Neural progenitor cell (in vitro differentiated cells): ENCODE data around the gene OR1K1. TPM values are rescaled to one million over a fixed set of nuclear protein-coding genes. Genes with fewer than 3 reads are reported as not detected.

Source experiments
- DNase-seq: peaks from one replicate; pipeline ENCODE4 v3.0.0-alpha.2; 2016; ENCODE audit warnings: low spot score
- H2AFZ ChIP-seq: fragments of 200-600 bp; sonication (generic); replicated peaks from 2 replicates; pipeline ENCODE4 v1.6.1; 2016; ENCODE audit warnings: antibody characterized with exemption
- H3F3A ChIP-seq: fragments of 200-600 bp; sonication (generic); 2 replicates; pipeline ENCODE4 v1.6.1; 2016; ENCODE audit warnings: antibody characterized with exemption, low read depth
- H3K27ac ChIP-seq: fragments of 200-600 bp; sonication (generic); 2 replicates; pipeline ENCODE4 v1.5.1; 2016; ENCODE audit warnings: mild to moderate bottlenecking
- H3K27me3 ChIP-seq: fragments of 200-600 bp; sonication (generic); 2 replicates; pipeline ENCODE4 v1.6.1; 2016; ENCODE audit warnings: mild to moderate bottlenecking, moderate library complexity
- H3K36me3 ChIP-seq: fragments of 200-600 bp; sonication (generic); 2 replicates; pipeline ENCODE4 v1.5.1; 2016
- H3K4me1 ChIP-seq: fragments of 200-600 bp; sonication (generic); 2 replicates; pipeline ENCODE4 v1.6.1; 2016; ENCODE audit warnings: mixed run types
- H3K4me2 ChIP-seq: fragments of 200-600 bp; sonication (generic); 2 replicates; pipeline ENCODE4 v1.6.1; 2016
- H3K4me3 ChIP-seq: fragments of 200-600 bp; sonication (generic); 2 replicates; pipeline ENCODE4 v1.5.1; 2016
- H3K79me2 ChIP-seq: fragments of 200-600 bp; sonication (generic); 2 replicates; pipeline ENCODE4 v1.6.1; 2016; ENCODE audit warnings: low read depth
- H3K9ac ChIP-seq: fragments of 200-600 bp; sonication (generic); 2 replicates; pipeline ENCODE4 v1.6.1; 2016
- H3K9me3 ChIP-seq: fragments of 200-600 bp; sonication (generic); 2 replicates; pipeline ENCODE4 v1.5.1; 2016; ENCODE audit warnings: low read depth
- H4K20me1 ChIP-seq: fragments of 200-600 bp; sonication (generic); 2 replicates; pipeline ENCODE4 v1.6.1; 2016; ENCODE audit warnings: low read depth
- H3K27ac Mint-ChIP-seq: 3 replicates; pipeline ENCODE4 v1.8.0; 2021; ENCODE audit warnings: mixed read lengths
- H3K27me3 Mint-ChIP-seq: 2 replicates; pipeline ENCODE4 v1.8.0; 2022; ENCODE audit warnings: low read depth, mild to moderate bottlenecking, inconsistent platforms, moderate library complexity, mixed read lengths; ENCODE audit not compliant: insufficient read depth
- H3K36me3 Mint-ChIP-seq: 3 replicates; pipeline ENCODE4 v1.8.0; 2021; ENCODE audit warnings: mixed read lengths
- H3K4me1 Mint-ChIP-seq: 3 replicates; pipeline ENCODE4 v1.8.0; 2021; ENCODE audit warnings: mixed read lengths
- H3K4me3 Mint-ChIP-seq: 3 replicates; pipeline ENCODE4 v1.8.0; 2021; ENCODE audit warnings: mild to moderate bottlenecking, moderate library complexity, mixed read lengths
- H3K9me3 Mint-ChIP-seq: 3 replicates; pipeline ENCODE4 v1.8.0; 2020; ENCODE audit warnings: mixed read lengths
- EZH2 ChIP-seq: fragments of 200-600 bp; sonication (generic); IDR thresholded peaks from 2 replicates; pipeline ENCODE4 v1.6.1; 2017; ENCODE audit warnings: antibody characterized with exemption, mild to moderate bottlenecking, moderate library complexity
- EZH2phosphoT487 ChIP-seq: fragments of 200-600 bp; sonication (generic); IDR thresholded peaks from 2 replicates; pipeline ENCODE4 v1.6.1; 2017; ENCODE audit warnings: antibody characterized with exemption
- total RNA-seq: library from RNA; depleted of rRNA; stranded (reverse); fragments of >200 nt; gene quantifications from 2 replicates; pipeline ENCODE4 v1.2.3, GENCODE V29; 2015; ENCODE audit warnings: low replicate concordance
- TF ChIP-seq, protein P1 (sequence below): fragments of 200-600 bp; sonication (generic); IDR thresholded peaks from 2 replicates; pipeline ENCODE4 v1.5.1; 2017; ENCODE audit warnings: antibody characterized with exemption, mild to moderate bottlenecking

OR1K1 gene
- total RNA-seq, 1 donor from 2014 or later, result not detected

DNA sequence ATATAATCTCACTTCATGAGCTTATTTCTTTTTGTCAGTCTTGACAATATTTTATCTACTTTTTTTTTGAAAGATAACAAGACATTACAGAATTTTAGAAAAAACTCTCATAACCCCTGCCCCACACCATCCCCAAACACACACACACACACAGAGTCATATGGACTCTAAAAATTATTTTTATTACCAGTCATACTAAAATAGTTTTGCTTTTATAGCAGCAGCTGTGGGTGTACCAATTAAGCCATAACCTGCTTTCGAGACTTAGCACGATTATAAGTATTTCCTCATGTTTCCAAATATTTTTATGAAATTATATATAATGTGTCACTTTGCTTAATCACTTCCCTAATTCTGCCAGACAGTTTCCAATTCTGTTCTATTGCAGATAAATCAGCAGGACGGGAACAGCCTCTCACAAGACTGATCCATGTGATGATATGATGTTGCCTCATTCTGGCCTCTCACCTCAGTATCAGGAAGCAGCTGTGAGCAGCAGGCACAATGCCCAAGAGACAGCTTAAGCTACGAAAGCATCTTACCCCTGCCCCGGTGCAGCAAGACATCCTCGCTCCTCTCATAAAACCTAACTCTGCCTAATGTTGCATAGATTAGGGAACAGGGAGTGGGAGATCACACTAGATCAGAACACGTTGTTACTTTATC lies 21.5 kb downstream of the OR1K1 start:
- H3K4me3 Mint-ChIP-seq, result no peak overlapping the region
- Histone ChIP-seq H3F3A (no peaks in the 10 kb centered on the region), H4K20me1 (peaks cover 46% of the 10 kb centered on the region), H2AFZ (no peak overlapping the region), H3K9me3 (no peaks in the 10 kb centered on the region), H3K4me2 (no peak overlapping the region), H3K4me1 (no peaks in the 10 kb centered on the region), H3K4me3 (no peak overlapping the region), H3K79me2 (peaks cover 32% of the 10 kb centered on the region), H3K27me3 (no peaks in the 10 kb centered on the region), H3K36me3 (peaks cover 10% of the 10 kb centered on the region), H3K9ac (no peak overlapping the region), H3K27ac (no peak overlapping the region)
- no peaks in the 10 kb centered on the region for H3K4me1 Mint-ChIP-seq
- H3K27me3 Mint-ChIP-seq, result no peaks in the 10 kb centered on the region
- H3K36me3 Mint-ChIP-seq, result peaks cover 25% of the 10 kb centered on the region
- TF ChIP-seq, protein P1, sequence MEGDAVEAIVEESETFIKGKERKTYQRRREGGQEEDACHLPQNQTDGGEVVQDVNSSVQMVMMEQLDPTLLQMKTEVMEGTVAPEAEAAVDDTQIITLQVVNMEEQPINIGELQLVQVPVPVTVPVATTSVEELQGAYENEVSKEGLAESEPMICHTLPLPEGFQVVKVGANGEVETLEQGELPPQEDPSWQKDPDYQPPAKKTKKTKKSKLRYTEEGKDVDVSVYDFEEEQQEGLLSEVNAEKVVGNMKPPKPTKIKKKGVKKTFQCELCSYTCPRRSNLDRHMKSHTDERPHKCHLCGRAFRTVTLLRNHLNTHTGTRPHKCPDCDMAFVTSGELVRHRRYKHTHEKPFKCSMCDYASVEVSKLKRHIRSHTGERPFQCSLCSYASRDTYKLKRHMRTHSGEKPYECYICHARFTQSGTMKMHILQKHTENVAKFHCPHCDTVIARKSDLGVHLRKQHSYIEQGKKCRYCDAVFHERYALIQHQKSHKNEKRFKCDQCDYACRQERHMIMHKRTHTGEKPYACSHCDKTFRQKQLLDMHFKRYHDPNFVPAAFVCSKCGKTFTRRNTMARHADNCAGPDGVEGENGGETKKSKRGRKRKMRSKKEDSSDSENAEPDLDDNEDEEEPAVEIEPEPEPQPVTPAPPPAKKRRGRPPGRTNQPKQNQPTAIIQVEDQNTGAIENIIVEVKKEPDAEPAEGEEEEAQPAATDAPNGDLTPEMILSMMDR, result no peak
- TF ChIP-seq EZH2phosphoT487 (no peak), EZH2 (no peak)
- no peaks in the 10 kb centered on the region for H3K9me3 Mint-ChIP-seq
- no peak for DNase-seq
- no peak overlapping the region for H3K27ac Mint-ChIP-seq

DNA sequence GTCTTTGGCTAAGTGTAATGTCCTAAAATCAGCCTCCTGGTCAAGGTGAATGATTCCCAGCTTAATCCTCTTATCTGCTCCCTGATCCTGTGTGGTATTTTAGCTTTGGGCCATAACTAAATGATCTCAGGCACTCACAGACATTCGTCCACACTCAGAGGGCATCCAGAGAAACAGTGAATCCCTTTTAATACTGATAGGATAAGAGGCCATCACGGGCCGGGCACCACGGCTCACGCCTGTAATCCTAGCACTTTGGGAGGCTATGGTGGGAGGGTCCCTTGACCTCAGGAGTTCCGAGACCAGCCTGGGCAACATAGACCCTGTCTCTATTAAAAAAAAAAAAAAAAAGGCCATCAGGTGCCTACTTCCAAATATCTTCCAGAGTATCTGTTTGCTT lies 22.1 kb downstream of the OR1K1 start:
- peaks cover 6% of the 10 kb centered on the region for H3K4me1 ChIP-seq
- Mint-ChIP-seq H3K27ac (no peak overlapping the region), H3K4me1 (peaks cover 6% of the 10 kb centered on the region), H3K9me3 (no peaks in the 10 kb centered on the region), H3K36me3 (peaks cover 25% of the 10 kb centered on the region), H3K27me3 (no peaks in the 10 kb centered on the region), H3K4me3 (no peak overlapping the region)
- no peak for DNase-seq
- H3K27me3 ChIP-seq, result no peaks in the 10 kb centered on the region
- no peak overlapping the region for H3K4me3 ChIP-seq
- H3F3A ChIP-seq, result no peaks in the 10 kb centered on the region
- TF ChIP-seq, protein P1, result no peak
- TF ChIP-seq EZH2phosphoT487, result no peak
- TF ChIP-seq EZH2, result no peak
- H4K20me1 ChIP-seq, result peaks cover 53% of the 10 kb centered on the region
- no peak overlapping the region for H3K4me2 ChIP-seq
- no peak overlapping the region for H2AFZ ChIP-seq
- H3K36me3 ChIP-seq, result peaks cover 10% of the 10 kb centered on the region
- H3K9ac ChIP-seq, result no peak overlapping the region
- H3K9me3 ChIP-seq, result no peaks in the 10 kb centered on the region
- peaks cover 38% of the 10 kb centered on the region for H3K79me2 ChIP-seq
- no peak overlapping the region for H3K27ac ChIP-seq

DNA sequence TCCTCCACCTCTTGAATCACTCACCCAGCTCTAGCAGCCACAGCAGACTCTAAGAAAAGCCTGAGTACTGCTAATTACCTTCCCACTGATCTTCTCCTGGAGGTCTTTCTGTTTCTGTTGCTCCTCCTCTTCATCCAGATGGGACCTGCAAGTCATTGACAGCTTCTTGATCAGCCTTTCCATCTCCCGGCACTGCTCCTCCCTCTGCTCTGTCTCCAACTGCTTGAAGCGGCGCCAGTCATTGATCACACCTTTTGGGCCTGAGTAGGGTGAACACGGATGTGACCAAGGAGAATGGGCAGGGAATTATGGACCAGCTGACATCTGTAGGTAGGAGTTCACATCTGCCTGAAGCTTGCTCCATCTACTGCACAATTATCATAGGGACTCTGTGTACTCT lies 23.0 kb downstream of the OR1K1 start:
- Histone ChIP-seq H3K27ac (no peak overlapping the region), H3K27me3 (no peaks in the 10 kb centered on the region), H3F3A (peaks cover 6% of the 10 kb centered on the region), H3K9ac (no peak overlapping the region), H3K36me3 (peaks cover 10% of the 10 kb centered on the region), H3K4me1 (peaks cover 9% of the 10 kb centered on the region), H3K4me3 (no peak overlapping the region), H3K9me3 (no peaks in the 10 kb centered on the region), H3K4me2 (no peak overlapping the region), H3K79me2 (peaks cover 47% of the 10 kb centered on the region), H4K20me1 (peaks cover 62% of the 10 kb centered on the region), H2AFZ (no peak overlapping the region)
- Mint-ChIP-seq H3K36me3 (peaks cover 22% of the 10 kb centered on the region), H3K27me3 (peaks cover 2% of the 10 kb centered on the region), H3K9me3 (no peaks in the 10 kb centered on the region), H3K4me3 (no peak overlapping the region), H3K27ac (no peak overlapping the region), H3K4me1 (peaks cover 11% of the 10 kb centered on the region)
- TF ChIP-seq EZH2phosphoT487 (no peak), EZH2 (no peak)
- TF ChIP-seq, protein P1, result no peak
- no peak for DNase-seq
